Activated CD8-positive, alpha-beta memory T cell treated with anti-CD3 and anti-CD28 coated beads, Interleukin-2, amount 50 U/mL, for 48 hours (primary cell): Measurements from ENCODE around the gene CLDN18.
A peak's percentile ranks its signal among the peaks of the same experiment; 100 is the strongest.

Experiments
- DNase-seq: peaks from one replicate; pipeline ENCODE4 v3.0.0-alpha.2; 2020

CLDN18 gene

GRCh38 chr3:138009476-138010272, at the start of gene CLDN18:
CLDN18 (plus strand) TSS chr3:138010165; CDS start chr3:138010226, 61 bp downstream.
- DNase-seq: no peak

- DNase-seq: no peak
These were observed 47.7 kb upstream of the CLDN18 start for GRCh38 chr3:137962251-137962650.

DNA sequence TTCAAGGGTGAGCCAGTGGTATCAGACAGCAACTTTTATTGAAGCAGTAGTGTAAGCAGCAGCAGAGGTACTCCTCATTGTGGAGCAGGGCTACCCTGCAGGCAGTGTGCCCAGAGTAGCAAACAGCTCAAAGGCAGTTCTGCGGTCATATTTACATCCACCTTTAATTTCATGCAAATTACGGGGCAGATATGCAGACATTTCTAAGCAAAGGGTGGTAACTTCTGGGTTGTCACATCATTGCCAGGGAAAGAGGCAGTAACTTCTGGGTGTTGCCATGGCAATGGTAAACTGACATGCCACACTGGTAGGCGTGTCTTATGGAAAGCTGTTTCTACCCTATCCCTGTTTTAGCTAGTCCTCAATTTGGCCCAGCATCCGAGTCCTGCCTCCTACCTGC, 46.5 kb upstream of the CLDN18 start:
- DNase-seq: no peak

DNA sequence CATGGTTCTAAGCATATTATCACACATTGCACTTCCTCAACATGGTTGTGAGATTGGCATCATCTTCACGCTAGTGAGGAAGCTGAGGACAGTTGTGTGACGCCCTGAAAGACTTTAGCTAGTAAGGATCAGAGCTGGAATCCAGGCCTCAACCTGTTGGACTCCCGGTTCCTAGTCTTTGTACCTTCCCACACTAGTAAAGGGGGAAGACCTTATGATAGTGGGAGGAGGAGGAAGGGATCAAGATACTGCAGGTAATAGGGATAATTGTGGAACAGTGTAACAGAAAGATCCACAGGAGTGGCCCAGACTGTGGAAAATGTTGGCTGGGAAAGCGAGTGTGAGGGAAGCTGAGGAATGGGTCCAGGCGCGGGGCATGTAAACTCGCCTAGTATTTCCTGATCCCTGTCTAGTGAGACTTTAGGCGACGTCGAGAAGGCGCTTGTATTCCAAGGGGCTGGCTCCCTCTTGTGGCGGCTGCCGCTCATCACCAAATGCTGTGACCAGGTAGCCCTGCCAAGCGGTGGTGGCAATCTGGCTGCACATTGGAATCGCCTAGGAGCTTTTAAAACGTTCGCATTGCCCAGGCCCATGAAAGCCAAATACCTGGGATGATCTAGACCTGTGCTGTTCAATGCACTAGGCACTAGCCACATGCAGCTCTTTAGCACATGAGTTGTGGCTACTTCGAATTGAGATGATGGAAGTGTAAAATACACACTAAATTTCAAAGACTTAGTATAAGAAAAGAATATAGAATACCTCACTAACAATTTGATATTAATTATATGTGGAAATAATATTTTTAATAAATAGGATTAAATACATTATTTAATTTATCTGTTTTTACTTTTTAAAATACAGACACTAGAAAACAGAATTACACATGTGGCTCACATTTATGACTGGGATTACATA, 38.8 kb upstream of the CLDN18 start:
- peak; percentile 82 for DNase-seq

DNA sequence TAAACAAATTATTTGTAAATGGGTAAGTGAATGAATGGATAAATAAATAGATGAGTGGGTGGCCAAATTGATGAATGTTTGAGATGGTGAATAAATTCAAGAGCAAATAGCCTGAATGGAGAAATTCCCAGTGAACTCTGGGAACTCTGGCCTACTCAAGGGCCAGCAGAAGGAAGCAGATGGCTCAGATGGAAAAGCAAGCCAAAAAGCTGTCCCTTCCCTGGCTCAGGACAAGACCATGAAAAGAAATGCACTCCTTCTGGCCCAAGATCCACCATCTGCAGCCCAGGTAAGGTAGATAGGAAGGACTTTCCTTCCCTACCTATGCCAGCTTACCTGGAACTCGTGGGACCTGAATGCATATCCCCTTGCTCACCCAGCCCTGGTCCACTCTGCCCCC, 37.6 kb upstream of the CLDN18 start:
- no peak for DNase-seq

- no peak for DNase-seq
These were observed 31.6 kb upstream of the CLDN18 start for GRCh38 chr3:137978328-137978727.

- no peak for DNase-seq
These were observed 22.2 kb upstream of the CLDN18 start for GRCh38 chr3:137987723-137988122.

DNA sequence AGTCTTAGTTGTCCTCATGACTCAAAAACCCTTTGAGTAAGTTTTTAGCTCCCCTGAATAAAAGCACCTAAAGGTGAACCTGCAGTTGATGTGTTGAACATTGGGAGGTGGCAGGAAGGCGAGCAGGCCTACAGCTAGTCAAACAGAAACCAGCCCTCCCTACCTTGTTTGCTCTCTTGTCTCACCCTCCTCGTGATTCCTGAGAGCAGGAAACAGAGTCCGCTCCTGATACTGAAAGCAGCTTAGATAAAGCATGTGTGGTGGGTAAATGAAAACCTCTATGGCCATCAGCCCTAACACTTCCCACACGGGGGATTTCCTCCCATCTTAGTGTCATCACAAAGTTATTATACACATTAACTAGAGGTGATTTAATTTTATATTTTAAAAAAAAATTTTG, 21.8 kb upstream of the CLDN18 start:
- DNase-seq: no peak

DNA sequence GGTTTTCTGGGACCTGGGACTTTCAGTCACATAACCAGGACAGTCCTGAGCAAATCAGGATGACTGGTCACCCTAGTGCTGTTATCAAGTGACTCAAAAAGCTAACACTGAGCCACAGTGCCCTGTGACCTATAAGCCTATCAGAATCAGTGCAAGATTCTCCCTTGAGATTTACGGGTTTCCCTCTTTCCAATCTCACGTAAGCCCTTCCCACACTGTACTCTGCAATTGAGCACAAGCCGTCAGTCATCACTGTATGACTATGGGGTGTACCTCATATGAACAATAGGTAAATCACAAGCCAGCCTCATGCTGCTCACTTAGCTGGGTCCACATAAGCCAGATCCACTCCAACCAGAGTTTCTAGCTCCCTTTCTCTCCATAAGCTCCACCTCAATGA, 21.0 kb upstream of the CLDN18 start:
- no peak for DNase-seq

GRCh38 chr3:137990427-137990826, 19.5 kb upstream of the CLDN18 start:
- DNase-seq: no peak

DNA sequence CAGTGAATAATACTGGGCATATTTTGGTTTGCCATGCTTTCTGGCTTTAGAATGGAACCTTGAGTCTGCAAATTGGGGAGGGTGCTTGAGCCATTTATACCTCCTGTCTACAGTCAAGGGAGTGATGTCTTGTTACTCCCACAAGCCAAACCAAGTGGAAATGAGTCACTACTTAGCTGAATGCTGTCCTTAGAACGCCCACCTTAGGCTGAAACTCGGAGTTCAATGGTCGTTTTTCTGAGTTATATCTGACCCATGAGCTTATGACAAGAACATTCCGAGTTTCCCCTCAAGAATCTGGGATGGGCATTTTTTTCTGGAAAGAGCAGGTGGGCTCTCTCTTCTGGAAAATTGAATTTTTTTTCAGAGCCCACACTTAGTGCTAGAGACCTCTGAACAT, 17.4 kb upstream of the CLDN18 start:
- no peak for DNase-seq

DNA sequence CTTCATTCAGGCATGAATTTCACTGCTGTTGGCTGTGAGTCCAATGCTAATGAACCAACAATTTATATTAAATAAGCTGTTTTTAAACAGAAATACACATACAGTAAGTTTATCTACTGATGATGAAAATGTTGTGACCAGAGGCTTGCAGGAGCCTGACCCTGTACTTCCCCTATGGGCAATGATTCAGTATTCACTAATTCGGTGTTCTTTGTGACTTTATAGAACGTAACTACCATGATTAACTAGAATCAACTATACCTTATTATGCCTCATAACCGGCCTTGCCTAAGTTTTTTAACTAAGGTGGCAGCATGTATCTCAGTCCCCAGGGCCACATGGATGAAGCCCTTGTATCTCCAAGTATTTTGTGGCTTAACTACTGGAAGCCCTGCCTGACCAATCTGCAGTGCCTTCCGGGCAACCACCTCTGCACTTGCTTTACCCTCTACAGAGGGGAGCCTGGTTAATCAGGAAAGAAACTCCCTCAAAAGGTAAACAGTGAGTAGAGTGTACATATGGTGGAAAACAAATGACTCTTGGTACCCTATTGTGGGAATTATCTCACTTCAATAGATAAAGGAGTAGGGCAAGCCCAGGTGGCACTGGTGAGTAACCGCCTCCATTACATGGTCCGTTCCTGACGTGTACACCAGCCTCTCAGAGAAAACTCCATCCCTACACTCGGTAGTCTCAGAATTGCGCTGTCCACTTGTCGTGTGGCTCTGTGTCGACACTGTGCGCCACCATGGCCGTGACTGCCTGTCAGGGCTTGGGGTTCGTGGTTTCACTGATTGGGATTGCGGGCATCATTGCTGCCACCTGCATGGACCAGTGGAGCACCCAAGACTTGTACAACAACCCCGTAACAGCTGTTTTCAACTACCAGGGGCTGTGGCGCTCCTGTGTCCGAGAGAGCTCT, 11.6 kb upstream of the CLDN18 start:
- no peak for DNase-seq

DNA sequence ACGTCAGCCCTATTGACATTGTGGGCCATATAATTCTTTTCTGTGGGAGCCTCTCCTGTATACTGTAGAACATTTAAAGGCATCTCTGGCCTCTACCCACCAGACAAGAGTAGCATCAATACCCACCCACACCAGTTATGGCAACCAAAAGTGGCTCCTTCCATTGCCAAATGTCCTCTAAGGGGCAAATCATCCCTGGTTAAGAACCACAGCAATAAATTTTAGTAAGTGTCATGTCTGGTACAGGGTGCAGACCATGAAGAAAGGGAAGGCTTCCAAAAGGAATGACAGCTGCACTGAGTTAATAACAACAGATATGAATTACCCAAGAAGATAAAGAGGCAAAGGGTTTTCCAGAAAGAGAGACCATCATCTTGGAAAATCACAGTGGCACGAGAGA, 6.9 kb upstream of the CLDN18 start:
- no peak for DNase-seq

DNA sequence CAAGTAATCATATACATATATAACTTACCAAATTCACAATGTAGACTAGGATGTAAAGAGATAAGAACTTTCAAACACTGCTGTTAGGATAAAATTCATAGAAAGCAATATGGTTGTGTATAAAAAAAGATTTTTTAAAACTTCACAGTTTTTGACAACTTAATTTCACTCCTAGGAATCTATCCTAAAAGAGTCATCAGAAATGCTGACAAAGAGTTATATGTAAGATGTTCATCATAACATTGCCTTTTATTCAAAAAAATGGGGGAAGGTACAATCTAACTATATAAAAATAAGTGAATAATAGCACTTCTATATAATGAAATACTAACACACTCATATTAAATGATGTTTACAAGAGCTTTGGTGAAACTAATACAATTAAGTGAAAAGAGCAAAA, 4.3 kb upstream of the CLDN18 start:
- no peak for DNase-seq

GRCh38 chr3:138007898-138008297, 2.1 kb upstream of the CLDN18 start:
- DNase-seq: no peak

DNA sequence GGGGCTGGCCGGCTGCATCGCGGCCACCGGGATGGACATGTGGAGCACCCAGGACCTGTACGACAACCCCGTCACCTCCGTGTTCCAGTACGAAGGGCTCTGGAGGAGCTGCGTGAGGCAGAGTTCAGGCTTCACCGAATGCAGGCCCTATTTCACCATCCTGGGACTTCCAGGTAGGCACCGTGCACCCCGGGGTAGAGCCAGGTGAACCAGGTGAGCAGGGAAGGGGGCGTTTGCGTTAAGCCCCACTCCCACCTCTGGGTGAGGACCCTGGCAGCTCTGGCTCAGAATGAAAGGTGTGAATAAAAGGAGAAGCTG, 267 bp downstream of the CLDN18 start:
- DNase-seq: no peak

GRCh38 chr3:138011722-138012121, 1.8 kb downstream of the CLDN18 start:
- DNase-seq: no peak

- no peak for DNase-seq
These were observed 2.6 kb downstream of the CLDN18 start for GRCh38 chr3:138012526-138012925.

GRCh38 chr3:138016065-138016464, 6.1 kb downstream of the CLDN18 start:
- DNase-seq: no peak

GRCh38 chr3:138019281-138020069, 9.5 kb downstream of the CLDN18 start:
- DNase-seq: no peak

GRCh38 chr3:138023754-138024153, 13.8 kb downstream of the CLDN18 start:
- DNase-seq: no peak

DNA sequence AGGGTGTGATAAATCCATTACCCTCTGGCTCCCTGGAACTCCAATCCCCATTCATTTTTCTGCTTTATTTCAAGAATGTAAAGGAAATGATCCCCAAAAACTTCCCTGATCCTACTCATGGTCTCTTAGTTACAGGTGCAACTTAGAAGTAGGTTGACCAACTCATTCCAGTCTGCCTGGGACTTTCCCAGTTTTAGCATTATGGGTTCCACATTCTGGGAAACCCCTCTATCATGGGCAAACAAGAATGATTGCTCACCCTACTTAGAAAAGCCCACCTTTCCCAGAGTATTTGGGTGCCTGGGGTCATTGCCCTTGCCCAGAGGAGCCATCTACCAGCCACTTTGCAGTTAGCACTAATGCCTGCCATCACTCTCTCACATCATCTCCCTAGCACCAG, 15.6 kb downstream of the CLDN18 start:
- DNase-seq: no peak
